SK-N-SH (cell line): ENCODE data around the gene CDK14. TPM values are rescaled to one million over a fixed set of nuclear protein-coding genes. Genes with fewer than 3 reads are reported as not detected.
A peak's percentile ranks its signal among the peaks of the same experiment; 100 is the strongest.

Experiments used
- CTCF ChIA-PET: fragments of 300-600, 350-600 bp; formaldehyde crosslinking; extraction: SDS; loops from one replicate; lab custom pipeline; 2021; lab: Yijun Ruan, JAX
- POLR2A ChIA-PET: fragments of 350-600 bp; sonication (Branson Sonifier 250); formaldehyde crosslinking; extraction: SDS; loops from one replicate; lab custom pipeline; 2020; ENCODE audit warnings: antibody characterized with exemption, inconsistent platforms; lab: Yijun Ruan, JAX
- DNase-seq: peaks from one replicate; pipeline ENCODE4 v3.0.0; 2012
- H2AFZ ChIP-seq: fragments of 200-600 bp; sonication (generic); 2 replicates; pipeline ENCODE4 v1.8.1; 2016; ENCODE audit warnings: antibody characterized with exemption, mild to moderate bottlenecking, low read depth
- H3F3A ChIP-seq: fragments of 200-600 bp; sonication (generic); replicated peaks from 2 replicates; pipeline ENCODE3; 2016; ENCODE audit warnings: antibody characterized with exemption, mild to moderate bottlenecking; ENCODE audit not compliant: insufficient read depth
- H3K27ac ChIP-seq, 2 experiments: fragments of 200-500 bp in 1 of 2; fragments of 200-600 bp in 1 of 2; sonication (Bioruptor generic) in 1 of 2; sonication (generic), shearing (Covaris generic) in 1 of 2; 2 replicates each; pipeline versions ENCODE4 v1.5.1 to v1.6.1; 2014 to 2016; ENCODE audit warnings: low read depth in 2 of 2, inconsistent platforms in 1 of 2, low read length in 1 of 2, mild to moderate bottlenecking in 1 of 2, mixed read lengths in 1 of 2
- H3K27me3 ChIP-seq: fragments of 200-600 bp; sonication (generic), shearing (Covaris generic); 2 replicates; pipeline ENCODE4 v1.6.1; 2016; ENCODE audit warnings: mixed run types; ENCODE audit not compliant: insufficient read depth
- H3K36me3 ChIP-seq, 2 experiments: fragments of 200-500 bp in 1 of 2; fragments of 200-600 bp in 1 of 2; sonication (Bioruptor generic) in 1 of 2; sonication (generic) in 1 of 2; replicated peaks in 1 of 2; 2 replicates each; pipeline versions ENCODE3 to v1.5.1; 2014 to 2016; ENCODE audit warnings: low read length in 1 of 2, mild to moderate bottlenecking in 1 of 2; ENCODE audit not compliant: insufficient read depth in 2 of 2, control insufficient read depth in 1 of 2
- H3K4me1 ChIP-seq, 2 experiments: fragments of 200-500 bp in 1 of 2; fragments of 200-600 bp in 1 of 2; sonication (Bioruptor generic) in 1 of 2; sonication (generic), shearing (Covaris generic) in 1 of 2; 2 replicates each; pipeline versions ENCODE4 v1.5.1 to v1.6.1; 2014 to 2016; ENCODE audit warnings: low read depth in 1 of 2, low read length in 1 of 2, mixed run types in 1 of 2; ENCODE audit not compliant: insufficient read depth in 2 of 2, control insufficient read depth in 1 of 2
- H3K4me2 ChIP-seq: fragments of 200-600 bp; sonication (generic), shearing (Covaris generic); 2 replicates; pipeline ENCODE4 v1.6.1; 2017; ENCODE audit warnings: mixed run types
- H3K4me3 ChIP-seq, 2 experiments: fragments of 200-500 bp in 1 of 2; fragments of 200-600 bp in 1 of 2; sonication (Bioruptor generic) in 1 of 2; sonication (generic), shearing (Covaris generic) in 1 of 2; 2 replicates each; pipeline versions ENCODE4 v1.5.1 to v1.8.1; 2014 to 2016; ENCODE audit warnings: low read depth in 2 of 2, inconsistent platforms in 1 of 2, low read length in 1 of 2, mild to moderate bottlenecking in 1 of 2, mixed read lengths in 1 of 2, moderate library complexity in 1 of 2
- H3K79me2 ChIP-seq: fragments of 200-600 bp; sonication (generic); 2 replicates; pipeline ENCODE4 v1.8.1; 2017; ENCODE audit warnings: mild to moderate bottlenecking; ENCODE audit not compliant: insufficient read depth
- H3K9ac ChIP-seq: fragments of 200-600 bp; sonication (generic); 2 replicates; pipeline ENCODE4 v1.6.1; 2017; ENCODE audit warnings: mixed run types
- H3K9me2 ChIP-seq: fragments of 200-600 bp; sonication (generic); 2 replicates; pipeline ENCODE4 v1.6.1; 2017; ENCODE audit warnings: mixed run types
- H3K9me3 ChIP-seq: fragments of 200-600 bp; sonication (generic); 2 replicates; pipeline ENCODE4 v1.6.1; 2017; ENCODE audit warnings: mixed run types, mild to moderate bottlenecking, moderate library complexity
- H4K20me1 ChIP-seq: fragments of 200-600 bp; sonication (generic); 2 replicates; pipeline ENCODE4 v1.6.1; 2017; ENCODE audit warnings: mild to moderate bottlenecking, mixed run types; ENCODE audit not compliant: insufficient read depth
- CTCF ChIP-seq: fragments of 200-600 bp; sonication (generic); IDR thresholded peaks from 2 replicates; pipeline ENCODE4 v1.6.1; 2017; ENCODE audit warnings: antibody characterized with exemption, mild to moderate bottlenecking, moderate library complexity
- ELF1 ChIP-seq: IDR thresholded peaks from 2 replicates; pipeline ENCODE4 v1.4.0; 2012
- EZH2phosphoT487 ChIP-seq: fragments of 200-600 bp; sonication (generic); IDR thresholded peaks from 2 replicates; pipeline ENCODE4 v1.6.1; 2017; ENCODE audit warnings: low read depth, mixed run types, mild to moderate bottlenecking, antibody characterized with exemption, moderate library complexity, borderline replicate concordance
- FOXJ3 ChIP-seq: sonication (generic); formaldehyde crosslinking; IDR thresholded peaks from 2 replicates; pipeline ENCODE4 v1.5.1; 2020; ENCODE audit warnings: mild to moderate bottlenecking, missing genetic modification reagents
- NFIC ChIP-seq: IDR thresholded peaks from 2 replicates; pipeline ENCODE4 v1.4.0; 2012; ENCODE audit warnings: borderline replicate concordance
- NRF1 ChIP-seq: IDR thresholded peaks from 2 replicates; pipeline ENCODE4 v1.6.1; 2012; ENCODE audit warnings: low read depth, mild to moderate bottlenecking, low read length
- TEAD4 ChIP-seq: IDR thresholded peaks from 2 replicates; pipeline ENCODE4 v1.4.0; 2012; ENCODE audit warnings: mild to moderate bottlenecking, borderline replicate concordance; ENCODE audit not compliant: insufficient read depth
- WGBS: methylation state at CpG from one replicate; pipeline ENCODE4 v1.1.6; 2017; ENCODE audit warnings: low lambda C conversion rate; 5-methylcytosine and 5-hydroxymethylcytosine counted together
- polyA plus RNA-seq, 3 experiments: library from polyadenylated mRNA; depleted of rRNA; stranded (reverse); fragments of >200 nt; gene quantifications; 2 replicates each; pipeline ENCODE4 v1.2.3, GENCODE V29; 2012

Gene CDK14
- polyA plus RNA-seq, 1 of the 3 experiments (the other 2 are of a cell fraction), result 13.9 TPM

GRCh38 chr7:91135300-91135699 lies 539.2 kb downstream of the CDK14 start (continued):
- TF ChIP-seq EZH2phosphoT487, result no peak

DNA sequence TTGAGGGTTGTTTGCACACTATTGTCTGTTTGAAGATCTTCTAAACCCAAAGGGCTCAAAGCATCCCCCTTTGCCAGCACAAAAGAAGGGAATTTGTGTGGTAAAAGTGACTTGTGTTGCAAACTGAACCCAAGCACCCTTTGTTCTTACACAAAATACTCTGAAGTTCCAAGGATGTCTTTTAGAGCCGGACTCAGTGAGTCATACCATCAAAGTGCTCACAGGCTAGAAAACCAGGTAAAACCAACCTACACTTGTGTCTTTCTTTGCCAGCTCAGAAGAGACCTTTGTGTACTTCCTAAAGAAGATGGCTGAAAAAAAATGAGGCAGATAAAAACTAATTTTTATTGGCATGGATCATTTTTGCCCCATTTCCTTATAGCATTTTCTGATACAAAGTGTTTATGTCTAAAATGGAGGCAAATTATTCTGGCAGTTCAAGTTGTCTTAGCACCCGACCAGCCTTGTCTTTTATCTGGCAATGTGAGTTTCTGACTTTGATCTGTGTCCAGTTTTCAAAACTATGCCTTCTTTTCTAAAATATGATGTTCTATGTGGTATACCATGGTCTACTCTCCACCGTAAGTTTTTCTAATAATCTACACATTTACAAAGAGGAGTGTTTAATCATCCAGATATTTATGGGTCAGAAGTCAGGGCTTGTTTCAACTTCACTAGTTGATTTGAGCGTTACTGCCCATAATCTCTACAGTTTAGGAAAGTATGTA lies 539.7 kb downstream of the CDK14 start:
- Histone ChIP-seq H3K4me1 (peaks cover 0 to 10% of the 10 kb centered on the region in 2 experiments; a peak in 2 of 4 replicates), H3K4me3 (no peak overlapping the region), H3K4me2 (no peak overlapping the region), H3K79me2 (no peaks in the 10 kb centered on the region), H3K36me3 (peaks cover 2 to 27% of the 10 kb centered on the region in 2 experiments), H4K20me1 (no peaks in the 10 kb centered on the region), H3K9ac (no peak overlapping the region)
- WGBS, result 75% methylated on average over 4 of the region's 4 CpGs
- TF ChIP-seq ELF1, result no peak
- TF ChIP-seq, all 33 proteins: peak for 0
- CTCF ChIA-PET, result interaction anchor here (1.8 kb wide), 1 partner anchor 46 kb away, joined by 7 read pairs; no protein-coding TSS in a partner anchor
- POLR2A ChIA-PET, result no interaction called here
- no peak overlapping the region for H3K27ac ChIP-seq
- H3K9me2 ChIP-seq, result no peaks in the 10 kb centered on the region
- H3F3A ChIP-seq, result no peaks in the 10 kb centered on the region
- H3K27me3 ChIP-seq, result no peaks in the 10 kb centered on the region
- DNase-seq, result no peak
- no peak overlapping the region for H2AFZ ChIP-seq
- H3K9me3 ChIP-seq, result no peaks in the 10 kb centered on the region; the same call in 1 of the 2 replicates

- 62% methylated on average over 3 of the region's 3 CpGs for WGBS
- ChIA-PET CTCF (interaction anchor here (0.7 to 1.8 kb wide), 6 partner anchors 8 to 967 kb away, joined by 3 to 5 read pairs (median 4); no protein-coding TSS in a partner anchor), POLR2A (no interaction called here)
- Histone ChIP-seq H3K4me3 (no peak overlapping the region), H3K4me1 (peaks cover 0 to 10% of the 10 kb centered on the region in 2 experiments; a peak in 2 of 4 replicates), H3K4me2 (no peak overlapping the region), H3K9me2 (no peaks in the 10 kb centered on the region), H3K27ac (peak overlapping the region in 1 of 2 experiments; percentile 66; a peak in 2 of 4 replicates), H2AFZ (no peak overlapping the region), H4K20me1 (no peaks in the 10 kb centered on the region), H3K9ac (no peak overlapping the region), H3K9me3 (no peaks in the 10 kb centered on the region; the same call in 1 of the 2 replicates), H3K79me2 (no peaks in the 10 kb centered on the region), H3K27me3 (no peaks in the 10 kb centered on the region), H3K36me3 (peaks cover 0 to 19% of the 10 kb centered on the region in 2 experiments), H3F3A (no peaks in the 10 kb centered on the region)
- TF ChIP-seq TEAD4 (no peak), CTCF (no peak), FOXJ3 (CRISPR knock-in tag) (no peak), NRF1 (no peak), NFIC (no peak)
- peak; percentile 21 for DNase-seq
These were observed 541.1 kb downstream of the CDK14 start for GRCh38 chr7:91137153-91137787.
